CD4-positive, alpha-beta T cell (primary cell): Measurements from ENCODE around the gene PLEKHN1. TPM values are rescaled to one million over a fixed set of nuclear protein-coding genes. Genes with fewer than 3 reads are reported as not detected.
A peak's percentile ranks its signal among the peaks of the same experiment; 100 is the strongest.

Experiments used
- ATAC-seq: fragments of 200-7000 bp; cut with Tn5 transposase; one replicate; pipeline ENCODE4 v1.10.0; 2022; ENCODE audit warnings: mild to moderate bottlenecking; ENCODE audit not compliant: poor library complexity
- CTCF ChIA-PET: fragments of 350-600 bp; sonication (Branson Sonifier 250); formaldehyde crosslinking; loops from one replicate; lab custom pipeline; 2021; ENCODE audit warnings: antibody characterized with exemption, inconsistent platforms; lab: Charles Lee
- POLR2A ChIA-PET: fragments of 350-600 bp; sonication (Branson Sonifier 250); formaldehyde crosslinking; loops from one replicate; lab custom pipeline; 2021; ENCODE audit warnings: antibody characterized with exemption, inconsistent platforms; lab: Charles Lee
- DNase-seq, 14 experiments: peaks; one replicate each; pipeline ENCODE4 v3.0.0-alpha.2; 2013 to 2020; ENCODE audit warnings: mixed read lengths in 2 of 14
- H3K27ac ChIP-seq, 2 donors: one replicate each; pipeline versions ENCODE4 v1.5.1 to v1.7.0; 2013; ENCODE audit warnings: low read length in 2 of 2, low read depth in 1 of 2, mild to moderate bottlenecking in 1 of 2
- H3K27me3 ChIP-seq, 2 experiments: 1 replicate in 1 of 2; 2 replicates in 1 of 2; pipeline versions ENCODE4 v1.6.1 to v1.7.0; 2013; ENCODE audit warnings: low read length in 2 of 2, control low read depth in 1 of 2, mild to moderate bottlenecking in 1 of 2, moderate library complexity in 1 of 2; ENCODE audit not compliant: insufficient read depth in 2 of 2, control insufficient read depth in 1 of 2
- H3K36me3 ChIP-seq: one replicate; pipeline ENCODE4 v1.6.1; 2013; ENCODE audit warnings: low read length, control low read depth; ENCODE audit not compliant: insufficient read depth
- H3K4me1 ChIP-seq: one replicate; pipeline ENCODE4 v1.6.1; 2013; ENCODE audit warnings: low read length, control low read depth; ENCODE audit not compliant: insufficient read depth
- H3K4me3 ChIP-seq: one replicate; pipeline ENCODE4 v1.5.1; 2013; ENCODE audit warnings: mild to moderate bottlenecking, low read length, moderate library complexity
- H3K9me3 ChIP-seq, 2 experiments: 1 replicate in 1 of 2; 2 replicates in 1 of 2; pipeline versions ENCODE4 v1.6.1 to v1.7.0; 2013; ENCODE audit warnings: low read length in 2 of 2, mild to moderate bottlenecking in 2 of 2, control low read depth in 1 of 2, moderate library complexity in 1 of 2; ENCODE audit not compliant: control insufficient read depth in 1 of 2, insufficient read depth in 1 of 2
- H3K27ac Mint-ChIP-seq: one replicate; pipeline ENCODE4 v1.8.0; 2020; ENCODE audit warnings: mixed read lengths
- H3K27me3 Mint-ChIP-seq: one replicate; pipeline ENCODE4 v1.8.0; 2021; ENCODE audit warnings: mixed read lengths
- H3K36me3 Mint-ChIP-seq: one replicate; pipeline ENCODE4 v1.8.0; 2021; ENCODE audit warnings: low read depth, mixed read lengths
- H3K4me1 Mint-ChIP-seq: one replicate; pipeline ENCODE4 v1.8.0; 2021; ENCODE audit warnings: low read depth, mixed read lengths
- H3K4me3 Mint-ChIP-seq: one replicate; pipeline ENCODE4 v1.8.0; 2020; ENCODE audit warnings: mild to moderate bottlenecking, mixed read lengths
- H3K9me3 Mint-ChIP-seq: one replicate; pipeline ENCODE4 v1.8.0; 2020; ENCODE audit warnings: mixed read lengths
- CTCF ChIP-seq: fragments of 200-600 bp; IDR thresholded peaks from one replicate; pipeline ENCODE4 v1.8.0; 2022; ENCODE audit warnings: antibody characterized with exemption, mild to moderate bottlenecking
- intact Hi-C, 2 experiments: fragments of 100-400 bp; cut with DNase I in 1 of 2; cut with micrococcal nuclease in 1 of 2; formaldehyde crosslinking; loops; one replicate each; pipeline versions ENCODE4 v1.15.1 to v1.9.0; 2023 to 2025; cut with DNase I, micrococcal nuclease
- total RNA-seq, 174 experiments: library from RNA in 2 of 174; stranded (reverse) in 2 of 174; gene quantifications; one replicate each; pipeline ENCODE4 v1.2.3 and lab custom pipeline; 2021 to 2026

The PLEKHN1 gene
- total RNA-seq, 2 experiments from 2014 or later, result 0.69 to 0.95 TPM

DNA sequence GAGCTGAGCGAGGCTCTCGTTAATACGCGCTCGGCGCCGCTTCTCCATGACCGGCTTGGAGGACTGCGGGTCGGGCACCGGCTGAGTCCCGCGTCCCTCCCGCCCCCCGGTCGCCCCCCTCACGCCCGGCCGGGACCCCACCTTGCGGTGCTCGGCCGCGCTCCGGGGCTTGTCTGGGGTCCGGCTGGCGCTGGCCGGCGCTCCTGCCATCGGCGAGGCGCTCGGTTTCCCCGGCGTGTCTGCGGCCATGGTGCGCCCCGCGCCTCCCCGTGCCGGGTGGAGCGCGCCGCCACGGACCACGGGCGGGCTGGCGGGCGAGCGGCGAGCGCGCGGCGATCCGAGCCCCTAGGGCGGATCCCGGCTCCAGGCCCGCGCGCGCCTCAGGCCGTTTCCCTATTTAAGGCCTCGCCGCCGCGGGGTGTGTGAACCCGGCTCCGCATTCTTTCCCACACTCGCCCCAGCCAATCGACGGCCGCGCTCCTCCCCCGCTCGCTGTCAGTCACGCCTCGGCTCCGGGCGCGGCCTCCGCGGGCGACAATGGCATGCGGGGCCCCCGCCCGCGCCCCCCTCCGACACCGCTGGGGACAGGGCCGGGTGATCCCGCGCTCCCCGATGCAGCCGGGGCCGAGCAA, 33.6 kb downstream of the PLEKHN1 start, which contains the start of gene HES4:
Gene HES4, minus strand, starts transcription at position 373 of the 632 bp plus-strand sequence. Its CDS starts 124 bp downstream, at position 249.
- no peak within 1 kb of the TSS for H3K27ac ChIP-seq
- H3K9me3 ChIP-seq, result peaks cover 0 to 16% of the 10 kb centered on the region in 2 experiments
- ATAC-seq, result peak; percentile 60
- TF ChIP-seq CTCF, result no peak
- intact Hi-C loops, result no loop called here
- POLR2A ChIA-PET, result interaction anchor here (1.8 kb wide), 1 partner anchor 14 kb away, joined by 6 read pairs; the partner anchor contains the start of gene ISG15
- peaks cover 54 to 64% of the 10 kb centered on the region in 2 experiments for H3K27me3 ChIP-seq
- CTCF ChIA-PET, result interaction anchor here (1.1 kb wide), 1 partner anchor 19 kb away, joined by 3 read pairs; no protein-coding TSS in a partner anchor
- H3K36me3 ChIP-seq, result no peaks in the 10 kb centered on the region
- peak in 12 of 14 experiments; percentile 35 to 84 (median 61) for DNase-seq
- H3K4me1 ChIP-seq, result peaks cover 50% of the 10 kb centered on the region
- Mint-ChIP-seq H3K4me1 (peaks cover 23% of the 10 kb centered on the region), H3K36me3 (peaks cover 4% of the 10 kb centered on the region), H3K4me3 (peak within 1 kb of the TSS; percentile 87), H3K27me3 (peaks cover 54% of the 10 kb centered on the region), H3K27ac (peak within 1 kb of the TSS; percentile 94), H3K9me3 (no peaks in the 10 kb centered on the region)
- H3K4me3 ChIP-seq, result peak within 1 kb of the TSS; percentile 47

DNA sequence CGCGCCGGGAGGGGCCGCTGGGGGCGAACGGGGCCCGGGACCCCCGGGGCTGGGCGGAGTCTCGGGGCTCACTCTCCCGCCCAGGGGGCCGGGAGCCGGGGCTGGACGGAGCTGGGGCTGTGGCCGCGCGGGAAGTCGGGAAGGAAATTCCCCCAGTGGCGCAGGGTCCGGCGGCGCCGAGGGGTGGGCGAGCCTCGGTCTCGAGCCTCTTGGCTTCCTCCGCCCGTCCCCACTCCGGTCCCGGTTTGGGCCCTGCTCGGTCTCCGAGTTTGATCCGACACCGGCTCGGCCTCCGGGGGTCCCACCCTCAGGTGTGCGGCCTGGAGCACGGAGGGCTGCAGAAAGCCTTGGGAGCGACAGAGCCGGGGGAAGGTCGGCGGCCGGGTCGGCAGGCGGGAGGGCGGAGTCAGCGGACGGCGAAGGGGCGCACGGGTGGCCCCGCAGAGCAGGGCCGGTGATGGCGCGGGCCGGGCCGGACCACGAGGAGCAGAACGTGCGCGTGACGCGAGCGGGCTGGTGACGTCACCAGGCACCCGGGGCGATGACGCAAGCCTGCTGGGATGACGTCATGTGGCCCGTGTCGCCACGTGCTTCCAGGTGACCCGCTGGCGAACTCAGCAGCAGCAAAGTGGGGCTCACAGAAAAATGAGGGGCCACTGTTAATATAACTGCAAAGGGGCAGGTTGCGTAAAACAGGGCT, 34.2 kb downstream of the PLEKHN1 start:
- DNase-seq (peak in 12 of 14 experiments; percentile 37 to 91 (median 69)), ATAC-seq (peak; percentile 34)
- H3K36me3 ChIP-seq, result no peaks in the 10 kb centered on the region
- H3K27ac Mint-ChIP-seq, result peak overlapping the region; percentile 94
- H3K4me1 ChIP-seq, result peaks cover 57% of the 10 kb centered on the region
- no peaks in the 10 kb centered on the region for H3K9me3 Mint-ChIP-seq
- ChIA-PET CTCF (interaction anchor here (1.6 to 2.2 kb wide), 3 partner anchors 12 to 19 kb away, joined by 6 to 14 read pairs (median 13); partner anchors contain the start of gene ISG15), POLR2A (interaction anchor here (1.0 to 2.2 kb wide), 3 partner anchors 13 to 18 kb away, joined by 4 to 11 read pairs (median 6); partner anchors contain the start of gene ISG15)
- H3K4me3 Mint-ChIP-seq, result peak overlapping the region; percentile 87
- H3K36me3 Mint-ChIP-seq, result peaks cover 4% of the 10 kb centered on the region
- H3K4me1 Mint-ChIP-seq, result peaks cover 22% of the 10 kb centered on the region
- H3K27me3 ChIP-seq, result peaks cover 61 to 71% of the 10 kb centered on the region in 2 experiments
- H3K9me3 ChIP-seq, result peaks cover 0 to 16% of the 10 kb centered on the region in 2 experiments
- peaks cover 54% of the 10 kb centered on the region for H3K27me3 Mint-ChIP-seq
- TF ChIP-seq CTCF, result no peak
- intact Hi-C loops, result no loop called here
- no peak overlapping the region for H3K27ac ChIP-seq
- H3K4me3 ChIP-seq, result peak overlapping the region; percentile 47

DNA sequence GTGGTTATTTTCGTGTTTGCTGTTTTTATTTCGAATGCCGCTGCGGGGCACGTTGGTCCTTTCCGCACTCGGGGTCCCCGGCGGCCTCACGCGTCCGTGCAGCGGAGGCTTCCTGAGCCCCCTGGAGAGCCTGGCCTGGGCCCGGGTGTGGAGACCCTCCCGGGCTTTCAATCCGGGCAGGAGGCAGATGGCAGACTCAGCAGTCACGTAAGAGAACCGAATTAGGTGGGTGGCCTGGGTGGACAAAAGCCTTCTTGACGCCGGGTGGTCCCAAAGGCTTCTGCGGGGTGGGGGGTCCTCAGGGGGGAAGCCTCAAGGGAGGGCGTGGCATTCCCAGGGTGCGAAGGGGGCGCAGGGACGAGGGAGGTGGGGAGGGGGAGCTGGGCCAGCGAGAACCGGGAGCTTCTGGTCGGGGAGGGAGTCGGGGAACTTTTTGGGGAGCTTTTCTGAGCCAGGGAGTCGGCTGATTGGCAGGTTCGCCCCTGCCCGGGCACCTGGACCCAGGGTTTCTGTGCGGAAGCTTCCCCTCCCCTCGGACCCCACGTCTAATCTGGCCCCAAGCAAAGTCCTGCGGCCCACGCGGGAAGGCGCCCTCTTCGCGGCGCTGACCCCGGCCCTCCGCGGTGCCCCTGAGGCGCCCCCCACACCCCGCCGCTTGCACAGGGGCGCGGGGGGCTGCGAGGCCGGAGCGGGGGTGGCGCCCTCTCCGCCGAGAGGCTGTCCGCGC, 34.9 kb downstream of the PLEKHN1 start:
- peaks cover 4% of the 10 kb centered on the region for H3K36me3 Mint-ChIP-seq
- H3K4me3 Mint-ChIP-seq, result peak overlapping the region; percentile 87
- H3K27ac ChIP-seq, result no peak overlapping the region
- CTCF ChIA-PET, result interaction anchor here (0.8 to 2.2 kb wide), 4 partner anchors 12 to 71 kb away, joined by 3 to 14 read pairs (median 10); partner anchors contain the start of gene ISG15
- H3K36me3 ChIP-seq, result no peaks in the 10 kb centered on the region
- intact Hi-C loops, result no loop called here
- DNase-seq (peak in 1 of 14 experiments; percentile 51), ATAC-seq (no peak)
- H3K4me3 ChIP-seq, result peak overlapping the region; percentile 37
- H3K9me3 Mint-ChIP-seq, result no peaks in the 10 kb centered on the region
- peaks cover 54% of the 10 kb centered on the region for H3K27me3 Mint-ChIP-seq
- POLR2A ChIA-PET, result interaction anchor here (1.0 to 2.2 kb wide), 3 partner anchors 12 to 31 kb away, joined by 3 to 11 read pairs (median 4); partner anchors contain the start of gene ISG15
- H3K27ac Mint-ChIP-seq, result peak overlapping the region; percentile 94
- H3K9me3 ChIP-seq, result peaks cover 0 to 16% of the 10 kb centered on the region in 2 experiments
- H3K4me1 Mint-ChIP-seq, result peaks cover 17% of the 10 kb centered on the region
- peaks cover 65 to 77% of the 10 kb centered on the region in 2 experiments for H3K27me3 ChIP-seq
- H3K4me1 ChIP-seq, result peaks cover 50% of the 10 kb centered on the region
- no peak for TF ChIP-seq CTCF
